ENCODE data around the gene PNPLA7.

Gene PNPLA7

GRCh38 chr9:137431416-137431931 lies 118.7 kb downstream of the PNPLA7 start:
- DNase-seq: no peak

GRCh38 chr9:137430723-137431415 lies 119.3 kb downstream of the PNPLA7 start:
- DNase-seq: no peak

- DNase-seq: no peak
Observed at GRCh38 chr9:137429974-137430722, 120.1 kb downstream of the PNPLA7 start.

GRCh38 chr9:137429546-137429890 lies 120.7 kb downstream of the PNPLA7 start:
- DNase-seq: no peak

GRCh38 chr9:137428841-137429545 lies 121.2 kb downstream of the PNPLA7 start:
- DNase-seq: no peak

GRCh38 chr9:137428311-137428630 lies 121.9 kb downstream of the PNPLA7 start:
- DNase-seq: no peak

GRCh38 chr9:137427454-137428310 lies 122.5 kb downstream of the PNPLA7 start:
- no peak for DNase-seq

- no peak for DNase-seq
Observed at GRCh38 chr9:137426018-137426681, 124.1 kb downstream of the PNPLA7 start.

GRCh38 chr9:137423514-137424291 lies 126.5 kb downstream of the PNPLA7 start:
- DNase-seq: no peak

GRCh38 chr9:137422604-137423513 lies 127.3 kb downstream of the PNPLA7 start, which contains the start of the genes EXD3 and NOXA1:
EXD3 (minus strand) TSS chr9:137423162; CDS start chr9:137395357, 27,805 bp downstream.
NOXA1 (plus strand) TSS chr9:137423393; CDS start chr9:137423530, 137 bp downstream.
- DNase-seq: peak; percentile 93

GRCh38 chr9:137421838-137422603 lies 128.2 kb downstream of the PNPLA7 start:
- DNase-seq: no peak

- peak; percentile 24 for DNase-seq
Observed at GRCh38 chr9:137417161-137418021, 132.8 kb downstream of the PNPLA7 start.

GRCh38 chr9:137416563-137417151 lies 133.5 kb downstream of the PNPLA7 start:
- no peak for DNase-seq

- no peak for DNase-seq
Observed at GRCh38 chr9:137416006-137416562, 134.1 kb downstream of the PNPLA7 start.

GRCh38 chr9:137415451-137415850 lies 134.8 kb downstream of the PNPLA7 start:
- no peak for DNase-seq

GRCh38 chr9:137412431-137412830 lies 137.8 kb downstream of the PNPLA7 start:
- no peak for DNase-seq

GRCh38 chr9:137411645-137412380 lies 138.4 kb downstream of the PNPLA7 start:
- peak; percentile 52 for DNase-seq
